Body of pancreas (tissue), 4 donors: ENCODE measurements around the gene TMEM135.

Source experiments
- CTCF ChIP-seq, 7 experiments: fragments of 450-650 bp in 4 of 7; fragments of 200-600 bp in 3 of 7; sonication (generic) in 3 of 7; IDR thresholded peaks; one replicate each; pipeline ENCODE4 v1.5.1; 2016 to 2019; ENCODE audit warnings: antibody characterized with exemption in 7 of 7
- POLR2A ChIP-seq, 3 donors: fragments of 450-650 bp; IDR thresholded peaks; one replicate each; pipeline ENCODE4 v1.6.1; 2016; ENCODE audit warnings: antibody characterized with exemption in 3 of 3, mild to moderate bottlenecking in 2 of 3

GRCh38 chr11:87239001-87239400 lies 201.3 kb downstream of the TMEM135 start:
- TF ChIP-seq CTCF (IDR thresholded peaks at IDR 0.05) (no peak), POLR2A (IDR thresholded peaks at IDR 0.05) (no peak)
